T-helper 17 cell (primary cell): ENCODE measurements around the gene RNF40. TPM values are rescaled to one million over a fixed set of nuclear protein-coding genes. Genes with fewer than 3 reads are reported as not detected.

ENCODE experiments used
- ATAC-seq: fragments of 150-1000 bp; cut with Tn5 transposase; 2 replicates; pipeline ENCODE4 v1.10.0; 2021; ENCODE audit warnings: mild to moderate bottlenecking, moderate library complexity
- DNase-seq, 3 donors: peaks; one replicate each; pipeline versions ENCODE4 v3.0.0 to v3.0.0-alpha.2; 2020 to 2021
- H3K9me3 ChIP-seq: one replicate; pipeline ENCODE4 v1.7.0; 2013; ENCODE audit warnings: low read length, mild to moderate bottlenecking; ENCODE audit not compliant: control insufficient read depth, poor library complexity, severe bottlenecking
- H3K27ac Mint-ChIP-seq: one replicate; pipeline ENCODE4 v1.8.0; 2022; ENCODE audit warnings: mild to moderate bottlenecking, moderate library complexity, mixed read lengths
- H3K27me3 Mint-ChIP-seq: one replicate; pipeline ENCODE4 v1.8.0; 2022; ENCODE audit warnings: mixed read lengths
- H3K36me3 Mint-ChIP-seq: one replicate; pipeline ENCODE4 v1.8.0; 2022; ENCODE audit warnings: low read depth, mixed read lengths
- H3K4me1 Mint-ChIP-seq: one replicate; pipeline ENCODE4 v1.8.0; 2022; ENCODE audit warnings: mild to moderate bottlenecking, mixed read lengths
- H3K4me3 Mint-ChIP-seq: one replicate; pipeline ENCODE4 v1.8.0; 2022; ENCODE audit warnings: mild to moderate bottlenecking, moderate library complexity, mixed read lengths
- total RNA-seq, 4 donors: library from RNA in 2 of 4; stranded (reverse) in 2 of 4; gene quantifications; one replicate each; pipeline ENCODE4 v1.2.3 and lab custom pipeline; 2022 to 2026

The RNF40 gene
- total RNA-seq (10 to 100 TPM; 57.8 to 64.5 TPM), total RNA-seq (lab: John Stamatoyannopoulos, UW) (88.8 to 129 reads per million in 2 donors)

DNA sequence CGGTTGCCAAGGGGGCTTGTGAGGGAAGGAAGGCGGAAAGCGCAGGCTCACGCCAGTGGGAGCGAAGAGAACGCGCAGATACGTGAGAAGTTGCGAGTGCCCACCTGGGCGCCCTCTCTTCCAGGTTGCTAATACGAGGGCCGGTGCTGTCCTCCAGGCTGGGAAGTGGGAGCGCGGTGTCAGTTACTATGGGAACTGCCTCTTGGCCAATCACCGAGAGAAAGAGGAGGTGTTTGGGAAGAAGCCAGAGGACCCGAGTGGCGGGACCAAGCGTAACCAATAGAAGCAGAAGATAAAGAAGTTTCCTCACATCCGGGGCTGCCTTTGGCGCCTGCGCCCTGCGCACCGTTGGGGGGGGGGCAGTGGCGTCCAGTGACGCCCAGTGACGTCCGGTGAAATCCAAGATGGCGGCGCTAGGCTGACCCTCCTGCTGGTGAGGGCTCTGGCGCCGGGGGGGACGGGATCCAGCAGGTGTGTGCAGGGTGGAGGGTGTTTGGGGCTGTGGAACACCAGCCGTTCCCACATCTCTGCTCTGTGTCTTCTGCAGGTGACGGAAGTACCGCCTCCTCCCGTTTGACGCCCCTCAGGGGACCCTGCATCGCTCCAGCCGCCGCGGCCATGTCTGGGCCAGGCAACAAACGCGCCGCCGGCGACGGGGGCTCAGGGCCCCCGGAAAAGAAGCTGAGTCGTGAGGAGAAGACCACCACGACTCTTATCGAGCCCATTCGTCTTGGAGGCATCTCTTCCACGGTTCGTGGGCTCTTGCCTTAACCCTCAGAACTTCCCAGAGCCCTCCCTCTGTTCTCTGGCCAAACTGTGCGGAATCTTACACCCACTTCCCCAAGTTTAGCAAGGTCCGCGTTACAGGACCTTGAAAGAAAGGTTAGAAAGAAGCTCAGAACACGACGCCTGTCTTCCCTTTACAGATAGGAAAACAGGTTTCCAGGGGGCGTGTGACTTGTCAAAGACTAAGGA, at the start of gene RNF40, which contains the start of gene CFAP119:
Gene RNF40, plus strand, starts transcription at position 395 of the 975 bp plus-strand sequence. Its CDS starts 224 bp downstream, at position 619.
Gene CFAP119, minus strand, starts transcription at position 135 of the 975 bp plus-strand sequence. CDS start 314 bp downstream, outside the sequence.
- peak within 1 kb of the TSS; percentile 92 for H3K27ac Mint-ChIP-seq
- H3K9me3 ChIP-seq, result no peaks in the 10 kb centered on the region
- H3K27me3 Mint-ChIP-seq, result no peaks in the 10 kb centered on the region
- peaks cover 6% of the 10 kb centered on the region for H3K36me3 Mint-ChIP-seq
- ATAC-seq (peak; percentile 95), DNase-seq (peak; percentile 70 to 86 (median 85))
- peaks cover 25% of the 10 kb centered on the region for H3K4me1 Mint-ChIP-seq
- H3K4me3 Mint-ChIP-seq, result peak within 1 kb of the TSS; percentile 95

DNA sequence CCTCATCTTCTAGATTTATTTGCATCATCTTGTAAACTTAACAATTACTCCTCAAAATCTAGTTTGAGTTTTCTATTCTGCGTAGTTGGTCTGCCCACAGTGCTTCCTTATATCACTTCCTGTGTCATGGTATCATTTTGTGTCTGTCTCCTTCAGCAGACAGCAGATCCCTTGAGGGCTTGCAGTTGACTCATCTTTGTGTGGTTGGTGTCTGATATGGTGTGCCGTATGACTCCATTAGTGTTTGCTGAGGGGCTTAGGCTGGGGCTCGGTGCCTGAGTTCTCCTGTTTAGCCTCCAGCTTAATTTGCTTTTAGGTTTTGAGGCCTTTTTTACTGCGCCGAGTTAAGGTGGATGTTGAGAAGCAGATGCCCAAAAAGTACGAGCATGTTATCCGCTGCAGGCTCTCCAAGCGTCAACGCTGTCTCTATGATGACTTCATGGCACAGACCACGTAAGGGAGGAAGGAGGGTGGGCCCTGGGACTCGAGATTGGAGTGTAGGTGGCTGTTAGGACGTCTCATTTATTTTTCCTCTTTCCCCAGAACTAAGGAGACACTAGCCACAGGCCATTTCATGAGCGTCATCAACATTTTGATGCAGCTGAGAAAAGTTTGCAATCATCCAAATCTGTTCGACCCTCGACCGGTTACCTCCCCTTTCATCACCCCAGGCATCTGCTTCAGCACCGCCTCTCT, 46.2 kb upstream of the RNF40 start:
- Mint-ChIP-seq H3K27me3 (no peaks in the 10 kb centered on the region), H3K27ac (peak overlapping the region; percentile 83), H3K36me3 (peaks cover 23% of the 10 kb centered on the region), H3K4me3 (no peak overlapping the region), H3K4me1 (peaks cover 25% of the 10 kb centered on the region)
- no peaks in the 10 kb centered on the region for H3K9me3 ChIP-seq
- DNase-seq (peak in 1 of 3 donors; percentile 14), ATAC-seq (peak; percentile 92)

GRCh38 chr16:30720086-30720485, 42.0 kb upstream of the RNF40 start:
- no peaks in the 10 kb centered on the region for H3K9me3 ChIP-seq
- DNase-seq, result no peak
- H3K27ac Mint-ChIP-seq, result peak overlapping the region; percentile 29

GRCh38 chr16:30720694-30721093, 41.4 kb upstream of the RNF40 start:
- DNase-seq, result no peak
- peaks cover 26% of the 10 kb centered on the region for H3K36me3 Mint-ChIP-seq
- H3K27ac Mint-ChIP-seq, result peak overlapping the region; percentile 54
- H3K9me3 ChIP-seq, result no peaks in the 10 kb centered on the region
- H3K27me3 Mint-ChIP-seq, result no peaks in the 10 kb centered on the region
- ATAC-seq, result no peak
- no peak overlapping the region for H3K4me3 Mint-ChIP-seq
- peaks cover 37% of the 10 kb centered on the region for H3K4me1 Mint-ChIP-seq

More at GRCh38 chr16:30720086-30720485, 42.0 kb upstream of the RNF40 start:
- no peak for ATAC-seq
- peaks cover 29% of the 10 kb centered on the region for H3K36me3 Mint-ChIP-seq
- peaks cover 40% of the 10 kb centered on the region for H3K4me1 Mint-ChIP-seq
- no peaks in the 10 kb centered on the region for H3K27me3 Mint-ChIP-seq
- no peak overlapping the region for H3K4me3 Mint-ChIP-seq

- H3K27me3 Mint-ChIP-seq, result no peaks in the 10 kb centered on the region
- no peaks in the 10 kb centered on the region for H3K9me3 ChIP-seq
- peak overlapping the region; percentile 54 for H3K27ac Mint-ChIP-seq
- H3K4me1 Mint-ChIP-seq, result peaks cover 33% of the 10 kb centered on the region
- peaks cover 24% of the 10 kb centered on the region for H3K36me3 Mint-ChIP-seq
- no peak for DNase-seq
- H3K4me3 Mint-ChIP-seq, result no peak overlapping the region
- no peak for ATAC-seq
These were observed 41.0 kb upstream of the RNF40 start for GRCh38 chr16:30721167-30721566.

DNA sequence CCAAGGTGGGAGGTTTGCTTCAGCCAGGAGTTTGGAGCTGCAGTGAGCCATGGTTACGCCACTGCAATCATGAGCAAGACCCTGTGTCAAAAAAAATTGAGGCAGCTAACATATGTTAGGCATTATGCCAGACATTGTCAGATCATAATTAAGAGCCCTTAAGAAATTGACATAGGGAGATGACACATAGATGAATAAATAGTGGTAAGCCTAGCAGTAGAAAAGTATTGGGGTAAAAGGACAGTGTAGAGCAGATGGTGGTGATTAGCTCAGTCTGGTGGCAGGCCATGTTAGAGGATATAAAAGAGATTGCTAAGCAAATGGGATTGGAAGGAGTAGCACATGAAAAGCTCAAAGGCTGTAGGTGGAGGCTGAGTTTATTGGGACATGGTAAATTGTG, 40.5 kb upstream of the RNF40 start:
- no peaks in the 10 kb centered on the region for H3K9me3 ChIP-seq
- Mint-ChIP-seq H3K27ac (peak overlapping the region; percentile 54), H3K4me3 (no peak overlapping the region), H3K36me3 (peaks cover 22% of the 10 kb centered on the region), H3K4me1 (peaks cover 29% of the 10 kb centered on the region), H3K27me3 (no peaks in the 10 kb centered on the region)
- ATAC-seq (no peak), DNase-seq (no peak)

DNA sequence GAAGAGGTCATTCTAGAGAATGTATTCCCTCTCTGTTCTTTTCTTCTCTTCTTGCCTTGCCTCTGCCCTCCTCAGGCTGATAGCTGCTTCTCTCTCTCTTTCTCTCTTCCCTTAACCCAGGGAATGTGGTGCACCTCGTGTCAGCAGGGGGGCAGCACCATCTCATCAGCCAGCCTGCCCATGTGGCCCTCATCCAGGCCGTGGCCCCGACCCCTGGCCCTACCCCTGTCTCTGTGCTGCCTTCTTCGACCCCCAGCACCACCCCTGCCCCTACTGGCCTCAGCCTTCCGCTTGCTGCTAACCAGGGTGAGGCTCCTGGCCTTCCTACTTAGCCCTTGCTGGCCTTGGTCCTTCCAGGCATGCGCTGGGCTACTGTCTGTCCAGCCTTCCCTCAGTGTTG, 39.7 kb upstream of the RNF40 start:
- H3K4me1 Mint-ChIP-seq, result peaks cover 31% of the 10 kb centered on the region
- no peak for ATAC-seq
- no peaks in the 10 kb centered on the region for H3K27me3 Mint-ChIP-seq
- H3K36me3 Mint-ChIP-seq, result peaks cover 22% of the 10 kb centered on the region
- no peak for DNase-seq
- H3K9me3 ChIP-seq, result no peaks in the 10 kb centered on the region
- H3K4me3 Mint-ChIP-seq, result peak overlapping the region; percentile 41
- peak overlapping the region; percentile 54 for H3K27ac Mint-ChIP-seq

GRCh38 chr16:30722916-30723315, 39.2 kb upstream of the RNF40 start:
- Mint-ChIP-seq H3K4me3 (peak overlapping the region; percentile 41), H3K36me3 (peaks cover 22% of the 10 kb centered on the region), H3K4me1 (peaks cover 31% of the 10 kb centered on the region), H3K27ac (peak overlapping the region; percentile 54), H3K27me3 (no peaks in the 10 kb centered on the region)
- ATAC-seq (no peak), DNase-seq (no peak)
- no peaks in the 10 kb centered on the region for H3K9me3 ChIP-seq

DNA sequence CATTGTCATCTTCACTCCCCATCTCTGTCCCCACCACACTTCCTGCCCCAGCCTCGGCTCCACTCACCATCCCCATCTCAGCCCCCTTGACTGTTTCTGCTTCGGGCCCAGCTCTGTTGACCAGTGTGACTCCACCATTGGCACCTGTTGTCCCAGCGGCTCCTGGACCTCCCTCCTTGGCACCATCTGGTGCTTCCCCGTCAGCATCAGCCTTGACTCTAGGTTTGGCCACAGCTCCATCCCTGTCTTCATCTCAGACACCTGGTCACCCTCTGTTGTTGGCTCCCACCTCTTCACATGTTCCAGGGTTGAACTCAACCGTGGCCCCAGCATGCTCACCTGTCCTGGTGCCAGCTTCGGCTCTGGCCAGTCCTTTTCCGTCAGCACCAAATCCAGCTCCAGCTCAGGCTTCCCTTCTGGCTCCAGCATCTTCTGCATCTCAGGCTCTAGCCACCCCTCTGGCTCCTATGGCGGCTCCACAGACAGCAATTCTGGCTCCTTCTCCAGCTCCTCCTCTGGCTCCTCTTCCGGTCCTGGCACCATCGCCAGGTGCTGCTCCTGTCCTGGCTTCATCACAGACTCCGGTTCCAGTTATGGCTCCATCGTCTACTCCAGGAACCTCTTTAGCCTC, 38.3 kb upstream of the RNF40 start:
- Mint-ChIP-seq H3K36me3 (peaks cover 22% of the 10 kb centered on the region), H3K4me3 (peak overlapping the region; percentile 67), H3K4me1 (peaks cover 31% of the 10 kb centered on the region), H3K27ac (no peak overlapping the region), H3K27me3 (no peaks in the 10 kb centered on the region)
- no peaks in the 10 kb centered on the region for H3K9me3 ChIP-seq
- DNase-seq (no peak), ATAC-seq (peak; percentile 17)

- H3K4me1 Mint-ChIP-seq, result peaks cover 35% of the 10 kb centered on the region
- peak overlapping the region; percentile 73 for H3K27ac Mint-ChIP-seq
- H3K9me3 ChIP-seq, result no peaks in the 10 kb centered on the region
- peak overlapping the region; percentile 67 for H3K4me3 Mint-ChIP-seq
- peaks cover 22% of the 10 kb centered on the region for H3K36me3 Mint-ChIP-seq
- ATAC-seq (peak; percentile 15), DNase-seq (no peak)
- no peaks in the 10 kb centered on the region for H3K27me3 Mint-ChIP-seq
These were observed 37.3 kb upstream of the RNF40 start for GRCh38 chr16:30724641-30725417.

DNA sequence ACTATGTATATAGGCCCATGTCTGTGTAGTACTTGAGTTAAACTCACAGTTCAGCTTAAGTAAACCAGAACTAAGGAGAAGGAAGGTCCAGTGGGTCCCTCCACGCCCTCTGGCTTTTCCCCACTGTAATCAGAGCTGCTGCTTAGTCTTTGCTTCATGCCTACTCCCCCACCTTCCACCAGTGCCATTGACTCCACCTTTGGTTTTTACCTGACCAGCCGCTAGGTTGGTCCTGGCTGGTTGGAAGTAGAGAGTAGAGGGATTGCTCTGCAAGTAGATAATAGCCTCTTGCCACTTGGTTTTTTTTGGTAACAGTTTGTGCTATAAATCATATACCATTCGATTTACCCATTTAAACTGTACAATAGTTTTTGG, 36.7 kb upstream of the RNF40 start:
- Mint-ChIP-seq H3K27me3 (no peaks in the 10 kb centered on the region), H3K4me3 (no peak overlapping the region), H3K36me3 (peaks cover 21% of the 10 kb centered on the region), H3K4me1 (peaks cover 31% of the 10 kb centered on the region), H3K27ac (peak overlapping the region; percentile 73)
- ATAC-seq (no peak), DNase-seq (no peak)
- no peaks in the 10 kb centered on the region for H3K9me3 ChIP-seq

GRCh38 chr16:30728321-30728720, 33.8 kb upstream of the RNF40 start:
- H3K4me3 Mint-ChIP-seq, result peak overlapping the region; percentile 25
- H3K4me1 Mint-ChIP-seq, result peaks cover 17% of the 10 kb centered on the region
- ATAC-seq (no peak), DNase-seq (no peak)
- H3K27ac Mint-ChIP-seq, result peak overlapping the region; percentile 47
- peaks cover 11% of the 10 kb centered on the region for H3K36me3 Mint-ChIP-seq
- no peaks in the 10 kb centered on the region for H3K27me3 Mint-ChIP-seq
- no peaks in the 10 kb centered on the region for H3K9me3 ChIP-seq
